HG03175 (cell line): Measurements from ENCODE around the gene C5orf22.
"Not testable (repeated sequence)": the region's sequence is repeated elsewhere in the genome, so short reads cannot be mapped to it uniquely, and the experiment has no call there.

ENCODE experiments used
- ATAC-seq: cut with Tn5 transposase; IDR thresholded peaks from one replicate; pipeline ENCODE4 v1.9.1; 2021; ENCODE audit warnings: mild to moderate bottlenecking, moderate library complexity; ENCODE audit not compliant: unreplicated experiment

Gene C5orf22

DNA sequence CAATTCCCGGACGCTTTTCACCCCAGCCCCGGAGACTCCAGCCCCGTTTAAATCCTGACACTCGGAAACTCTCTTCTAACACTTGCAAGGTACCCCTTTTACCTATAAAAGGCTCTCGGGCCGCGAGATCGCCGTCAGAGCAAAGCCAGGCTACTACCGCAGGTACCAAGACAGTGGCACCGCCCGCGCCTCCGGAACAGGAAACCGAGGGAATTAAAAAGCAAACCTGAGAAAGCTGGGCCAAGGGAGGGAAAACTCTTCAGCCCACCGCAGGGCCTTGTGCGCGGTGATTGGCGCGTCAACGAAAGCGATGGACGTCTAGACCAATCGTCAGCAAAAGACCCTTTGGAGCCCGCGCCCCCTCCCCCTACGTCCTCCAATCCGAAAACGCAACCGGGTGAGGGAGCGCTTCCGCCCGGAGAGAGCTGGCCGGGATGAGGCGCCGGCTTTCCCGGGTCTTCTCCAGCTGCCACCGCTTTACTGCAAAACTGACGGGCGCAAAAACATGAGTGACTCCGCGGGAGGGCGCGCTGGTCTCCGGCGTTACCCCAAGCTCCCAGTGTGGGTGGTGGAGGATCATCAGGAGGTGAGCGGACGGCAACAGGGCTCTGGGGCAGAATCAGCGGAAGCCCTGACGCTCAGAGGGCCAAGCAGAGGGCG is at the start of gene C5orf22, which contains the start of gene DROSHA:
Gene C5orf22 (plus strand): TSS at position 414 of the 660 bp plus-strand sequence. CDS start 92 bp downstream, at position 506.
Gene DROSHA (minus strand): TSS at position 206 of the 660 bp plus-strand sequence. CDS start 3,034 bp downstream, outside the sequence.
- peak; percentile 90 for ATAC-seq

DNA sequence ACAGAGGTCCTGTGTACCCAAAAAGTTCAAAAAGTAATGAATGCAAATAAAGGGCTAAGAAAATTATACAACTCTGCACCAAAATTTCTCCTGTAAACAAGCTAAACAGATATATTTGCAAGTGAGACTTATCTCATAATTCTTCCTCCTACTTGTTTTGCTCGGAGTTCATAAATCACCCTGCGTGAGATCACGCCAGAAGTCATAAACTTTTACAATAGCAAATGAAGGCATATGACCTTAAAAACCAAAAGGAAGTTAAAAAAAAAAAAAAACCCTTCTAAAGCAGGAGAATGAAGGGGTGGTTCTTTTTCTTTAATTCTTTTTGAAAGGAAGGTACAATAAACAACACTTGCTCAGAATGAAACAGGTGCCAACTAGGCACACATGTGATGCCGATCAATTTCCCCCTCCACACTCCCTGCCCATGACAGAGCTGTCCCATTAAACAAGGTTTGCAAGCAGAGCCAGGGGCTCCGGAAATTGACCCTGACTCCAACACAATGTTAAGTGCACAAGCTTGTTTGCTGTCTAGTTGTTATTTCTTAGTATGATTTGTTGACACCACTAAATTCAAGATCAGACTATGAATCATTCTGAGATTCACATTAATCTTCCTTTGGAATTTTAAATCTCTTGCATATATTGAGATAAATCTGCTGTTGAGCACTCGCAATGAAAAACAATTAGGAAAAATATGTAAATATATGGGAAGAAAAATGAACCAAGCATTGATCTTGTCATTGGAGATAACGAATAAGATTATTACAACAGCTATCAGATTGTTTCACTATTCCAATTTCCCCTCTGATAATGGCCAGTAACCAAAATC is 46.5 kb upstream of the C5orf22 start:
- ATAC-seq, result no peak

DNA sequence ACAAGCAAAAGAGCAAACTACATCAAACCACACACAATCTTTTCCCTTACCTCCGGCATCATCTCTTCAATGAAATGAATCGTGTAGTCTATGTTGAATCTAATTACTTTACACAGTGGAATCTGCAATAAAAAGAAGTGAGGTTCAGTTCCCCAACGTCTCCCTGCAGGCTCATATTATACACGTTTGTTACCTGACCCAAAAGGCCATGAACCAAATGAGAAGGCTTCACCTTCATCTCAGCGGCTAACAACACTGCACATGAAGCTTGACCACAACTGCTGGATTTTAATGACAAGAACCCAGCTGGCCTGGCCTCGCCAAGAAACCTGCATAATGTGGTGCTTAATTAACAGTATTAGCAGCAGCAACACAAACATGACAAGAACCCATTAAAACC is 45.7 kb upstream of the C5orf22 start:
- ATAC-seq, result no peak

DNA sequence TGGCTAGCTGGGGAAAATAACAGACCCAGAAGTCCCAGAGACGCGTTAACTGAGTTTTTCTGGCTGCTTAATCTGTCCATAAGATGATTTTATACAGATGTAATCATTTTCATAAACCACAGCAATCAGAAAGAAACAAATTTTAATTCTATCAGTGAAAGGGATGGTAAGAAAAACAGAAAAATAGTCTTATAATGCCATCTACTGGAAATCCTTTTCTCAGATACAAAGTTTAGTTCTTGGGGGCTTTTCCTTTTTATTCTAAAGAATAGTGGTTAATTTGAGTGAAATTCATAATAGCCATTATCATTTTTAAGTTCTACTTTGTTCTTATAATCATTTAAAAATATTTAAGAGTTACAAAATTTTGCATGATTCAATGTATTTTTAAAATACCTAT is 44.6 kb upstream of the C5orf22 start:
- ATAC-seq, result no peak

DNA sequence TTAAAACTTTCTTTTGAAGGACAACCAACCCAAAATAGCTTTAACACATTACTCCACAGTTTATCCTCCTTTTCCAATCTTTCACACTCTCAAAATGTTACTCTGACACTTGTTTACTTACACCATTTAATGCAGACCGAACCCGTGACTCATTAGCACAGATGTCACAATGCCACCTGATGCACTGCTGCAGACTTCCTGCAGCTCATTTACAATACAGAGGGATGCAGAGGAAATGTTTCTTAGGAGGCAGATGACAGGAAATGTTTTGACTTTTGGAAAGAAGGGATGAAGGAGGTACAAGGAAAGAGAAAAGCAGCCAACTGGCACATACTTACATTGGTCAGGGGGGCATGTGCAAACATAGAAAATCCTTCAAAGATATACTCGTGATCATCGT is 39.2 kb upstream of the C5orf22 start:
- no peak for ATAC-seq

- no peak for ATAC-seq
Measured at GRCh38 chr5:31495336-31495735, 36.8 kb upstream of the C5orf22 start.

- no peak for ATAC-seq
Measured at GRCh38 chr5:31496301-31496700, 35.8 kb upstream of the C5orf22 start.

GRCh38 chr5:31496891-31497290 is 35.2 kb upstream of the C5orf22 start:
- ATAC-seq, result no peak

DNA sequence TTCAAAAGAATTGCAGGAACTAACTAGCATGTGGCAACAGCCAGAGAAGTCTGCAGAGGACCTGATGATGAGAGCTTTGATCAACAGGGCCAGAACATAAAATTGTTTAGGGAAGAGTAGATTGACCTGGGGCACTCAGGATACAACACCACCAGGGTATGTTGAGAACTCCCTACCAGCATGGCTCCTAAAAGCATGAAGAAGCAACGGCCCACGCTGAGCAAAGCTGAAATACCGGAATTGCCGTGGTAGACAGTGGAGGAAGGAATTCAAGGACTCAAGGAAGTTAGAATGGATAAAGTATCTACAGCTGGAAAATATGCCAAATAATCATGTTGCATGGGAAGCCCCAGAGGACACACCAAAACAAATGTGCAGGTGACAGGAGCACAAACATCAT is 31.8 kb upstream of the C5orf22 start:
- no peak for ATAC-seq

GRCh38 chr5:31502506-31502905 is 29.6 kb upstream of the C5orf22 start:
- no peak for ATAC-seq

DNA sequence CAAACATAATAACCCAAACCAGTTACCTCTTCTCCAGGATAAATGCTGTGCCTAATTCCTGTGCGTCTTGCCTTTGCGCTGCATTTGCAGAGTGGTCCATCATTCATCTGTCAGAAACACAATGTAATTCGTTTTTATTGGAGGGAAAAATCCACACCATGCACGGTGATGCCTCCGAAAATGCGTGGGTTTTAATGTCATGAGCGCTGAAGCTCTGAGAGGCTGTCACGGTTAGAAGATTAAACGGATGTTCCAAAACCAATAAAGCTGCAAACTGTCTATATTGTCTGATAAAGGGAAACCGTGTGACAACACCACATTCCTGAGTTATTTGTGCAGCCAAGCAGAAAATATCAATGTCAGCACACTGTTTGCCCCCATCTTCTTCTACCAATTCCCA is 27.6 kb upstream of the C5orf22 start:
- no peak for ATAC-seq

DNA sequence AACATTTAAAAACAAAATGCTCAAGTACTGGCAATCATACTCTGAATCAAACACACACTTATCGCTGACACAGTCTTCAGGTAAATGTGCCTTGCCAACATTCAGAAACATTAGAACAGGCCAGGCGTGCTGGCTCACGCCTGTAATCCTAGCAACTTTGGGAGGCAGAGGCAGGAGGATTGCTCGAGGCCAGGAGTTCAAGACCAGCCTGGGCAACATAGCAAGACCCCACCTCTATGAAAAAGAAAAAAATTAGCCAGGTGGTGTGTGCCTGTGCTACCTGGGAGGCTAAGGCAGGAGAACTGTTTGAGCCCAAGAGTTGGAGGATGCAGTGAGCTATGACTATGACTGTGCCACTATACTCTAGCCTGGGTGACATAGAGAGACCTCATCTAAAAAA is 20.8 kb upstream of the C5orf22 start:
- no peak for ATAC-seq

GRCh38 chr5:31516802-31517201 is 15.3 kb upstream of the C5orf22 start:
- no peak for ATAC-seq

- no peak for ATAC-seq
Measured at GRCh38 chr5:31523041-31523440, 9.1 kb upstream of the C5orf22 start.

GRCh38 chr5:31530541-31531265 is 1.4 kb upstream of the C5orf22 start:
- ATAC-seq, result no peak

- peak; percentile 53 for ATAC-seq
Measured at GRCh38 chr5:31531543-31531887, 586 bp upstream of the C5orf22 start.

- ATAC-seq, result no peak
Measured at GRCh38 chr5:31534527-31535046, 2.5 kb downstream of the C5orf22 start.

DNA sequence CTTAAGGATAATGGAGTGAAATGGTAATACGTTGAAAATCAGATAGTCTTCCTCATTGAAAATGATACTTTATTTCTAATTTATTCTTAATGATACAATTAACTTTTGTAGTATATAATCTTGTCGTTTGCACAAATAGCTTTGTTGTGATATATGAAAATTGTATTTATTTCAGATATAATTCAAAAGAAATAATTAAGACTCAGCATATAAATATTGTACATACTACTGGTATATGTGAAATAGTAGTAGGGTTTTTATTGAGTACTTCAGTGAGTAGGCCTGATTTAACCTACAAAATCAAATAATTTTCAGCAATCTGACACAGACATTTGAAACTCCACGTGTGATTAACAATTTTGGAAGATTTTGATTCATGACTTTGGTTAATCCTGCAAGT is 4.8 kb downstream of the C5orf22 start:
- no peak for ATAC-seq

GRCh38 chr5:31537349-31537748 is 5.2 kb downstream of the C5orf22 start:
- no peak for ATAC-seq

- no peak for ATAC-seq
Measured at GRCh38 chr5:31537851-31538250, 5.8 kb downstream of the C5orf22 start.

DNA sequence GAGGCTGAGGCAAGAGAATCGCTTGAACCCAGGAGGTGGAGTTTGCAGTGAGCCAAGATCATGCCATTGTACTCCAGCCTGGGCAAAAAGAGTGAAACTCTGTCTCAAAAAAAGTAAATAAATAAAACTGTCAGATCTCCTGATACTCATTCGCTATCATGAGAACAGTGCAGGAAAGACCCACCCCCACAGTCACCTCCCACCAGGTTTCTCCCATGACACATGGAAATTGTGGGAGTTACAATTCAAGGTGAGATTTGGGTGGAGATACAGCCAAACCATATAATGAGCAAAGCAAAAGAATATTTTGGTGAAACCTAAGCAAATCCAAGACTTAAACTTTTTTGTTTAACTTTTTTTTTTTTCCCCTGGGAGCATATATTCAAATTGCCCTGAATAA is 17.0 kb downstream of the C5orf22 start:
- ATAC-seq, result not testable (repeated sequence)
